Stimulated activated CD8-positive, alpha-beta memory T cell treated with anti-CD3 and anti-CD28 coated beads, Interleukin-7, amount 100 ng/mL, for 1 hour (primary cell): ENCODE data around the gene ADGRB2.

ENCODE experiments used
- DNase-seq, 2 donors: peaks; one replicate each; pipeline ENCODE4 v3.0.0-alpha.2; 2020; ENCODE audit warnings: low read depth in 2 of 2

Gene ADGRB2

DNA sequence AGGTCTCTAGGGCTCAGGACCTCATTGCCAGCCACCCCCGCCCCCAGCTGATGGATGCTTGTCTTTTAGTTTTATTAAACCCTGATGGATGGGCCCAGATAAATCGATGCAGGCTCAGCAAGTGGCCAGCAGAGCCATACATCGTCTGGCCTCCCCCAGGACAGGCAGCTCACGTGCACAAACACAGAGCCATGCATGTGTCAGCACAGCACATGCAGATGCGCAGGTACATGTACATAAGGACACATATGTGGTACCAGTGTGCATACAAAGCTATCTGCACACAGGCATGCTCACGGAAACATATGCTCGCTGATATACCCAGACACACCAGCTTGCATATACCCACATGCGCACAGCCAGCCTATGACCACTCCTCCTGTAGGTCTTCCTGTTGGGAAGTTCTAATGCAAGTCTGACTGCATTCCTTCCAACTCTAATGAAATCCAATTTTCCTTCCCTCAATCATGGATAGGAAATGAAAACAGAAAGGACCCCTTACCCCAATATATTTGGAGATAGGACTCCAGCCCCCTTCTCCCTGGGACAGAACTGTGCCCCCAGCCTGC is 61.2 kb downstream of the ADGRB2 start:
- no peak for DNase-seq

DNA sequence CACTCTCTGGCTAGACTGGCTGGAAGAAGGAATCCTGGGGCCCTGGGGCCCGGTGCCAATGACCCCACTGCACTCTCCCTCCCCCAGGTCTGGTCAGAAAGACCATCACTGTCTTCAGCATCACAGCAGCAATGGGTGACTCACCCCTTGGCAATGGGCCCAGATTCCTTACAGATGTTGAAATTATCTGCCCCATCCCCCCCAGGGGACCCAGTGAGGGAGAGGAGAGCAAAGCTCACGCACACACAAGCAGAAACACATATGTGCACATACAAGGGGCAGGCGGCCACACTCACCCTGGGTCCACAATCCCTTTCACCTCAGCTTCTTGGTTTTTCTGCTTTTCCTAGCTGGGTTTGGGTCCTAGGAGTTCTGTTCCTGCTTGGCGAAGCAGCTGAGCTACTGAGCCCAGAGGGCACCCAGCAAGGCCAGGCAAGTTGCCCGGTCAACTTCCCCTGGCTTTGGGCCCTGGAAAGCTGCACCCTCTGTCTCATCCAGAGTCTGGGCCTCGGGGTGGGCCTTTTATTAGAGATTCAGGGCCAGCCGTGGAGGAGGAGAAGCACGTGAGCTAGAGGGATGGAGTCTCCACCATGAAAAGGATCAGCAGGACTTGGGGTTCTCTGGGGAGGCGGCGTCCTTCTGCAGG is 62.9 kb downstream of the ADGRB2 start:
- no peak for DNase-seq

DNA sequence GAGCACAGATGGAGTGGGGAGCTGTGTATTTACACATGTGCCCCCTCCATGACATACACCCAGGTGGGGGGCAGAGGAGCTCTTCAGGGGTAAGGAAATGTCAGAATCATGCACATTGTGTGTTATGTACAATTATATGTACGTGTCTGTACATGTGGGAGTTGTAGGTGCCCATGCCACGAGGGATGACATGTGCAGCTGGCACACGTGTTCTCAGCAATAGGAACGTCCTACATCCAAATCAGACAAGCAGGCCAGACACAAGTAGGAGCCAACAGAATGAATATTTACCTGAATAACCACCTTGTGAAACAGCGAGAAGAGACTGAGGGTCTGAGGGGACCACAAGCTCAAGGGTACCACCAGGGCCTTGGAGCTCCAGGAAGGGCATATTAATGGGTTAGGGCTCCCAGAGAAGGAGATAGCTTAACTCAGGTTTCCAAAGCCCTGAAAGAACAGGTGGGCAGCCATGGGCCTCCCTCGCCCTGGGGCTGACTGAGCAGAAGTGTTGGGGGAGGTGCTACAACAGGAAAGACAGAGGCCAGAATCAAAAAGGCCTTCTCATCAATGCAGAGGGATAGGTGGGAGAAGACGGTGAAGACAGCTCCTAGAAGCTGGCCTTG is 63.6 kb downstream of the ADGRB2 start:
- no peak for DNase-seq

DNA sequence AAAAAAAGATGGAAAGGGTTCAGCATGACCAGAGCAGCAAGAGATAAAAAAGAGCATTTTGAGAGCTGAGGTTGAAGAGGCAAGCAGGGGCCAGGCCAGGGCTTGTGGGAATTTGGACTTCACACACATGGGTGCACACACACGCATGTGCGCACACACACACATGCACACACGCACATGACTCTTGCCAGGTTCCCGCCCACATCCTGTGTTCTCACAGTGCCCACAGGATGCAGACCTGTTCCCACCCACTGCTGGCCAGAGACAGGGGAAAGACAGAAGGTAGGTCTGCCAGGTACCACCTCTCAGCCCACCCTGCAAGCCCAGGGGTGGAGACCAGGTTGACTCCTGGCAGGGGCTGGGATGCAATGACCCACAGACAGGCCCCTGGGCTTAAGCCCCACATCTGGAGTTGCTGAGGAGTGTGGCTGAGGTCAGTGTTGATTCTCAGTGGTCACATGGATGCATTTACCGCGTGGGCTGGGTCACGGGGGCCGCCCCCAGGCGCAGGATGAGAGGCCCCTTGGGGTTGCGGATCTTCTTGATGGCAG is 64.7 kb downstream of the ADGRB2 start:
- DNase-seq = no peak

DNA sequence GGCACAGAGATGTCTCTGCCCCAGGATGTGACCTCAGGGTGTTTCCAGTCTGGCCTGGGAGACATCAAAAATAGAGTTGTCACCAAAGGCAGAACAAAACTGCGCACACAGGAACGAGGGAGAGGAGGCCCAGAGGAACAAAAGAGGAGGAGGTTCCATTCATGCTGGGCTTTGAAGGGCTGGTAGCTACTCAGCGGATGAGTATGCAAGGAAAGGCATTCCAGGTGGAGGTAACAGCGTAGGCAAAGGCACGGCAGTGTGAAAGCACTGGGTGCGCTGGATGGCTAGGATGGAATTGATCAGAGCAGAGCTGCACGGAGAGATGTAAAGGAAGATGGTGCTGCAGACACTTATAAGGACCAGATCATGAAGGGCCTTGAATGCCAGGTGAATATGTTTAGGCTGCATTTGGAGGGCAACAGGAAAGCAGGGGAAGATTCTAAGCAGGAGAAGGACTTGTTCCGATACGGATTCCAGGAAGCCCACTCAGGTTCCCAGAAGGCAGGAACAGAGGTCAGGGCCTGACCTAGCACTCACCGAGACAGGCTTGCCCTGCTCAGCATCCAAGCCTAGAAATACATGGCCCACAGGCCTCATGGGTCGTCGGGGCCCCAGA is 66.7 kb downstream of the ADGRB2 start:
- DNase-seq = no peak

DNA sequence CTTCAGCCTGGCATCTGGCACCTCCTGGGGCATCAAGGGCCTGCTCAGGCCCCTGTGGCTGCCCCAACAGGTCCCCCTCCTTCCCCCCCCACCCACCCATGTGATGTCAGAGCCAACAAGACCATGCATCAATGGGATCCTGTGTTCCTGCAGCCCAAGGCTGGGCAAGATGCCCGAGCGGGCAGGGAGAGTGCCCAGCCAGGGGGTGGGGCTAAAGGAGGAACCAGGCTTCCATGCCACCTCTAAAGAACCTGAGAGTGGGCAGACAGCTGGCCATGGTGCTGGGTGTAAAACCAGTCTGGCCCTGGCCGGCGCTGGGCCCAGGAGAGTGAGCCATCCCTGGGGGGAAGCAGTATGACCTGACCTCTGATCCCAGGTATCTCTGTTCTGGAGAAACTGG is 67.9 kb downstream of the ADGRB2 start:
- no peak for DNase-seq

DNA sequence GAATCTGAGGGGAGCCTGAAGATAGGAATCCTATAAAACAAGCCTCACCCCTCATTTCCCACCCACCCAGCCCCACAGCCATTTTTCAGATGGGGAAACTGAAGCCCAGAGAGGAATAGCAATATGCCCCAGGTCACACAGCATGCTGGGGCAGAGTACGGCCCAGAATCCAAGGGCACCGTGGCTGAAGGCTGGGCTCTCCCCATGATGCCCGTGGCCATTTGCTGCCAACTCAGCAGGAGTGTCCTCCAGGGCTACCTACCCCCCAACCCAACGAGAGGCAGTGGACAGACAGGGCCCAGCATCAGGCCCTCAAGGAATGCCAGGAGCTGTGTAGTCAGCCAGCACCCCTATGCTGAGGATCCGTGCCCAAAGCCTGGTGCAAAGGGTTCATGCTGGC is 68.8 kb downstream of the ADGRB2 start:
- no peak for DNase-seq

DNA sequence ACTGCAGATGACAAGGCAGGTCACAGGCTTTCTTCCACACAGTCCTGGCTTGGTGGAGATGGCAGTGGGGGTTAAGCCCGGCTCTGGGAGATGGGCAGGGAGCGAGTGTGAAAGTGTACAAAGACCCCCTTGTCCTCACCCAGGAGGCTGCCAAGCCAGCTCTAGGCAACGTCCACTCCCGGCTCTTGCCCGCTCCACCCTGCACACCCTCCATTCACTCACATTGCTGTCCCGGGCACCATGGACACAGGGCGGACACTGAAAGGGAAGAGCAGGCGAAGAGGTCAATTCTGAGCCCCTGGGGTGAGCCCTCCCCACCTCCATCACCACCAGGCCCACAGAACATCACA is 69.2 kb downstream of the ADGRB2 start:
- no peak for DNase-seq

DNA sequence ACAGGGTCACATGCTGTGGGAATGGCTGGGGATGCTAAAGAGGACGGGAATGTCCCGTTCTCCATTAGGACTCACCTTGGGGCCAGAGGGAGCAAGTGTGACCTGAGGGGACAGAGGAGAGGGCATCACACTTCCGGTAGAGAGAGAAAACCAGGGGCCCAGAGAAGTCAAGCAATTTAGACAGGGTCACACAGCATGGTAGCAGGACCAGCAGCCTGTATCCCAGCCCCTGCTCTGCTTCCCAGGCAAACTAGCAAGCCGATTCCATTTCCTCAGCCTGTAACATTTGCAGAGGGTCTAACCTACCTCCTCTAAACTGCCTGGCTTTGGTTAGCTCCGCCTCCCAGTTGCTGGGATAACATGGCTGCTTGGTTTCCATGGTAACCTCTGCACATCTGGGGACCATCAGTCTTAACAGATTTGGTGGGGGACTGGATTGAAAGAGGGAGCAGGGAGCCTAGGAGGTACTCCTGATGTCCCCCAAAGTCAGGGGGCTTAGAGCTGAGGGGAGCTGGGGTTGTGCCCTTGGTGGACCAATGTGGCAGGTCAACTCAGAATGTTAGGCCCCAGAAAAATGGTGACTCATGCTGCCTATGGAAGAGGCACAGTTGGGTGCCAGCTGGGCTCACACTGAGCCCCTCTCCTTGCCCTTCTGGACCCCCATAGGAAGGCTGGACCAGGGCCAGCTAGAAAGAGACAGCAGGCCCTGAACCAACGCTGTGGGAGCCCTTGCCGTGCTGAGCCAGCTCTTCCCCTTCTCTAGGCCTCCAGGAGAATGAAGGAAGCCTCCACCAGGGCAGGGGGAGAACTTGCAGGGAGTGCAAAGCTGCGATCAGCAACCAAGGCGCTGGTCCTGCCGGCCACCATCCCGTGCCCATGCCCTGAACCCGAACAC is 69.8 kb downstream of the ADGRB2 start:
- no peak for DNase-seq

DNA sequence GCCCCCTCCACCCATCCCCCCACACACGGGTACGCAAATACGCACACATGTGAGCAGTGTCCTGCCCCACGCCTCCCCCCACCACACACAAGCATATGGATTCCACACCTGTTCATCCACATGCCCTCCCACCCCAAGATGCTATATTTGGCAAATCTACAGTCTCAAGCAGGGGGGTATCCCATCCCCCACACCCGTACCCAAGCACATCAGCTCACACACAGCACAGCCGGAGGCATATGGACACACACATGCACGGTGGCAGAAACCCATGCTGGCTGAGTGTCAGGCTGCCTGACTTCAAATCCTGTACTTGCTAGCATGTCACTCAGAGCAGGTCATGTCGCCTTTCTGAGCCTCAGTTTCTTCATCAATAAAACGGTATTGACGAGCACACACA is 70.9 kb downstream of the ADGRB2 start:
- no peak for DNase-seq

DNA sequence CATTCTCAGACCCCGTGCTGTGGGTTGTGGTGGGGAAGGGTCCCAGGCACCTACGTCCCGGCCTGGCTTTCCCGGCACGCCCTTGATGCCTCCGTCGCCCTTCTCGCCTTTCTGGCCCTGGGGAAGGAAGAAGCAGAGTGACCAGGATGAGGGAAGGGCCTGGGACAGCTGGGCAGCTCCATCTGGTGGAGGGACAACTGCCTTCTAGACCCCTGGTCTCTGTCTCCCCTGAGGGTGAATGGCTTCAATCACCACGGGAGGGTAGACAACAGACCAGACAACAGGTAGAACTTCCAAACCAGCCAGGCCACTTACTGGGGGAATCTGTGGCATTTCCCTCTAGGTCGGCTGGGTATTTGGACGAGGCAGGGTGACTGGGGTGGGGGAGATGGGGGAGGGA is 72.2 kb downstream of the ADGRB2 start:
- DNase-seq = no peak

DNA sequence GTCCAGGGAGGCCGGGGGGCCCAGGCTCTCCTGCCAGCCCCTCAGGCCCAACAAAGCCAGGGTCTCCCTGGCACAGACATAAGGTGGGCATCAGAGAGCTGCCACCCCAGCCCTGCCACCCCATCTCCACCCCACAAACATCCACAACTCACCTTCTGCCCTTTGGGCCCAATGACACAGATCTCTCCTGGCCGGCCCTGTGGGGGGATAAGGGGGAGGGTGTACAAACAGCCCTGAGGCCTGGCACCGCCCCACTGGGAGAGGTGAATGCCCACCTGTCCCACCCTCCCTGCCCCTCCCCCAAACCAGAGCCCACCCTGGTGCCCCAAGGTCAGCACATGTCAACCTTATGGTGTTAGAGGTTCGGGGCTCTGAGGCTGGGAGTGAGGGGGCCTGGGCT is 72.7 kb downstream of the ADGRB2 start:
- DNase-seq = no peak

DNA sequence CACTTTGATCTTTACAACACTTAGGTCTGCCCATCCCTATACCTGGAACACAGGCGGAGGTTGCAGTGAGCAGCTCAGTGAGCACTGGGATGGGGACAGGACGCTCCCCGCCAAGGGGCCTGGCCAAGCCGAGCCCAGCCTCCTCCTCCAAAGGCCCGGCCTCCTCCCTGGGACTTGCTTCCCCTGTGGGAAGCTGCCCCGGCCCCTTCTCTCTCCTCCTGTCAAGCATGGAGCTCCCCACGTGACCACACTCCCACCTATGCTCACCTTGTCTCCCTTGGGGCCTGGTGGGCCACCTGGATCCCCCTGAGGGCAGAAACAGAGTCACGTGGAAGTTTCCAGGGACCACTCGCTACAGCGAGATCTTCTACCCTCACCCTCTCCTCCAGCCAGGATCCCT is 73.2 kb downstream of the ADGRB2 start:
- no peak for DNase-seq

DNA sequence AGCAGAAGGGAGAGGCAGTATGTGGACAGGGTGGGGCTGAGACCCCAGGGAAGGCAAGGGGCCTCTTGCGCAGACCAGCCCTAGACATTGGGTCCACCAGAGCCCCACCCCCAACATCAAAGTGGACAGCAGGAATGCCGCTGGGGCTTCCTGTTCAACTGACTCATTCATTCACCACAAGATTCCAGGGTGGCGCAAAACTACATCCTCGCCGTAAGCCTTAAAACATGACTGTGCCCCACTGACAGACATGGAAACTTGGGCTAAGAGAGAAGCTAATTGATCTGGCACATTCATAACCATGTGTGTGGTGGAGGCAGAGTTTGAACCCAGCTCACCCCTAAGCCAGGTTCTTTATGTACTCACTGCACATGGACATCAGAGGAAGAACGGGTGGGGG is 74.3 kb downstream of the ADGRB2 start:
- DNase-seq = no peak

DNA sequence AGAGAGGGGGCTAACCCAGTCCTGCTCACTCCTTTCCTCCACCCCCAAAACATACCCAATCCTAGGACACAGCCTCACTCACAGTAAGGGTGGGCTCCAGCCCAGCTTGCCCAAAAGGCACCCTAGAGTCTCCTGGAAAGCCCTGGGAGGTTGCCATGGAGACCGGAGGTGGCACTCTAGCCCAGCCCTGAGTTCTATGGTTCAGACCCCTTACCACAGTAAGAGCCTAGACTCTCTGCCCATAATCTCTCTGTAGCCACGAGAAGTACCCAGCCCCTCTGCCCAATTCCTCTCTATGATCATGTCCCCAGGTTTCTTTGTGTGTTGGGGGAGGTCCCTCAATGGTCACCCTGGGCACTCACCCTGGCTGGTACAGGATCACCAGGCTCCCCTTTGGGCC is 74.8 kb downstream of the ADGRB2 start:
- no peak for DNase-seq

DNA sequence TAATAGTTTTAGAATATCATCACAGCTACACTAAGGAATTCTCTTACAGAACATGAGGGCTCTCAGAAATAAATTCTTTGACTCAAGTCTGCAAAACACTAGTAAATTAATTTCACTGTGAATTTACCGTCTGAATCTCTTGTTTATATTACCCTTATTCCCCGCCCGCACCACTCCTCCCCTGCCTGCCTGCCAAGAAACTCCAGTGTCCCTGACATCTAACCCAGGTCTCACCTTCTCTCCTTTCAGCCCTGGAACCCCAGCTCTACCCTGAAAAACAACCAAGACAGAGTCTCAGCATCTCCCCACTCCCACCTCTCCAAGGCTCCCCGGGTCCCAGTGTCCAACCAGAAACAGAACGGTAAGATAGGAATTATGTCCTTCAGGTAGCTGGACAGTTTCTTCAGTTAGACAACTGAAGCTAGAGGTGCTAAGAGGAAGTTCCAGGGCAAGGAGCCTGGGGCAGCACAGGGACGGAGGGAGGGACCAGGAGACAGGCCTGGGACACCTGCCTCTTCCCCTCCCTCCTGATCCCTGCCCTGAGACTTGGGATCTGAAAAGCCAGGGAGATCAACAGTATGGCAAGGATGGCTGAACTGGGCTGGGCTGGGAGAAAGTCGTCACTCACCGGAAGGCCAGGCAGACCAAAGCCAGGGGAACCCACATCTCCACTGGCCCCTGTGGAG is 75.8 kb downstream of the ADGRB2 start:
- DNase-seq = no peak

DNA sequence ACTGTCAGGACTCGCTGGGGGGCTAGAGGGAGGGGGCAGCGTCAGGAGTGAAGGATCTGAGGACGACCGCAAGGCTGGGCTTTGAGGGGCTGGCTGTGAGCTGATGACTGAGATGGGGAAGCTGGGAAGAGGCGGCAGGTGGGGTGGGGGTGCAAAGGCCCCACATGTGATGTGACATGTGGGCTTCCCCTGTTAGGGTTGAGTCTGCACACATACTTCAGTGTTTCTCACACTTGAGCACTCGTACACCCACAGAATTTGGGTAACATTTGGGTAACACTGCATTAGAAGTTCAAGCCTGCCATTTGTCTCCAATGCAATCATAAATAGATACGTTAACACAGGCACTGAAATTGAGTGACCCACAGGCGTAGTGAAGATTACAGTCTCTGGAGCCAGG is 76.5 kb downstream of the ADGRB2 start:
- DNase-seq = no peak

DNA sequence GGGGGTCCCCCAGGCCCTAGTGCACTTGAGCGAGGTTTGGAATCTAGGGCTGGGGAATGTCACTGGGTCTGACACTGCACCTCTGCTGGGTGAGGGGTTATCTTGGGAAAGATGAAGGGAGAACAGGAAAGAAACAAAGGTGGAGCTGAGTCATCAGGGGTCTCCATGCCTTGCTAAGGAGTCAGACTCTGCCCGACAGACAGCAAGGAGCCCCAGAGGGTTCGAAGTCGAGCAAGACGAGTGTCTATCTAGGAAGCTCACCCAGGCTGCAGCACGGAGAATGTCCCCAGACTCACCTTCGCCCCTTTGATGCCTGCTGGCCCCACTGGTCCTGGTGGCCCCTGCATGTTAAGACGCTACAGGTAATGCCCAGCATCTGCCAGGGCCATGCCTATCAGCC is 78.3 kb downstream of the ADGRB2 start:
- no peak for DNase-seq

DNA sequence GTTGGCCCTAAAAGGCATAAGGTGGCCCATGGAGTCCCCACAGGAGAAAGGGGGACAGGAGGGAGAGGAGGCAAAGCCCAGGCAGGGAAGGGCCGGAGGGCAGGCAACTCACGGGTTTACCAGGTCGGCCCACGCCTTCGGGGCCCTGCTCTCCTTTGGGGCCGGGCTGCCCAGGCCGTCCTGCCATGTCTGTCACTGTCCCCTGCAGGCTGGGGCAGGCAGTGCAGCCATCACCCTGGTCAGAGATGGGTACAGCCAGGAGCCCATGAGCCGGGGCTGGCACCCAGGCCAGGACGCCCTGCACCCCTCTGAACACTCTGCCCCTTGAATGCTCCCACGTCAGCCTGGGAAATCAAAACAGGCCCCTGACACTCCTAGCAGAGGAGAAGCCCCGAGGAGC is 80.1 kb downstream of the ADGRB2 start:
- DNase-seq = no peak

DNA sequence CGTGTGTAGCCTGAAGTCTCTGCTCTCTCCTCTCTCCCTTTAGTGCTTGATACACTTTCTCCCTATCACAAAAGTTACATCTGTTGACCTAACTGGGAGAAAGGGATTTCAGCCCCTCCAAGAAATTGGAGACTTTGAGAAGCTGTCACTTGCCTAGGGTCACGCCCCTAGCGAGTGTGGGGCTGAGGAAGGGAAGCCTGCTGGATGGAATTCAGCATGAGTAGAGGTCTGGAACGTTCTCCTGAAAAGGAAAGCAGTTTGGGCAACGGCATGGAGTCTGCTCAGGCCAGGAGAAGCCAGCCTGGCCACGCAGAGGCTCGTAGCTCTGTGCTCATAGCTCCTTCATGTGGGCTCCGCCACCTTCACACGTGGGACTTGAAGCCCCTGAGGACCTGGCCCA is 82.7 kb downstream of the ADGRB2 start:
- no peak for DNase-seq

DNA sequence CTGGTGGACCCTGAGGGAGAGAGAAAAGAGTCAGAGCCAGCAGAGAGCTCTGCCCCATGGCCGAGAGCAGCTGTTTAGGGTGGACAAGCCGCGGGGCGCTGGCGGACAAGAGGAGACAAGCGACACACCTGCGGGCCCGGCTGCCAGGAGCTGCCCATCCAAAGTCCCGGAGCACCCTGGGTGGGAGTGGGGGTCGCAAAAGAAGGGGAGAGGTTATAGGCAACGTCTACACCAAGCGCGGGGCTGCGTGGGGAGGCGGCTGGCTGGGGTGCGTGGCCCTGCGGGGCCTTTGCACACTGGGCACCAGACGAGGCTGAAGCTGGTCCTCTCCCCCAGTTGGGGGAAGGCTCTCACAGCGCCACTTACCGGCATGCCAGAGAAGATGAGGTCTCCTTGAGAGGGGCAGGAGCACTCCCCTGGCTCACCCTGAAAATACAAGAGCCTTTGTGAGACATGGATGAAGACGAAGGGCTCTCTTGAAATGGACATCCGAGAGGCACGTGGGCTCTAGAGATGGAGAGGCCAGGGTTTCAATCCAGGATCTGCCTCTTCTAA is 84.4 kb downstream of the ADGRB2 start:
- no peak for DNase-seq
